PFSK-1 (cell line): ENCODE measurements around the gene TMEM132D.

Experiments used
- FOXP2 ChIP-seq: optimal IDR thresholded peaks from 2 replicates; pipeline ENCODE3; 2011; ENCODE audit warnings: borderline replicate concordance, control low read depth, inconsistent platforms; ENCODE audit not compliant: insufficient read depth; ENCODE audit errors: extremely low read length, extremely low read depth
- SIN3A ChIP-seq: IDR thresholded peaks from 2 replicates; pipeline ENCODE4 v1.6.1; 2012; ENCODE audit warnings: mild to moderate bottlenecking, low read length, moderate library complexity, borderline replicate concordance; ENCODE audit not compliant: insufficient read depth
- TAF1 ChIP-seq: IDR thresholded peaks from 2 replicates; pipeline ENCODE4 v1.6.1; 2012; ENCODE audit warnings: low read length, control low read depth, borderline replicate concordance; ENCODE audit not compliant: insufficient read depth

DNA sequence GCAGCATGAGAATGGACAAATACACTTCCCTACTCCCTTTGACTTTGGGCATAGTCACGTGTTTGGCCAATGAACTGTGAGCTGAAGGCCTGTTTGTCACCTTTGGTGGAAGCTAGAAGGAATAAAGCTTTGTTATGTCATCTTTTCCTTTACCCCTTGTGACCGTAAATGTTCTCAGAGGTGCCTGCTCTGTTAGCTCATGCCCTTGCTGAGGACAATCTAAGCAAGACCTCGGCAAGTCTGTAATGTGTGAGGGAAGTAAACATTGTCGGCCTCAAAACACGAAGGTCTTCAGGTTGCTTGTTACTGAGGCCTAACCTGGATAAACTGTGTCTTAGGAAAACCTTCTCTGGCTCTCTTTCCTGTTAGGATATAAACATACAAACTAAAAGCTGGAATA, 354.2 kb downstream of the TMEM132D start:
- TF ChIP-seq TAF1 (no peak), SIN3A (no peak), FOXP2 (no peak)
